Calu3 (cell line): ENCODE results near the gene AKR7A2. TPM values are rescaled to one million over a fixed set of nuclear protein-coding genes. Genes with fewer than 3 reads are reported as not detected.

ENCODE experiments used
- BruUV-seq: library from RNA; stranded (reverse); fragments of 400-500 nt; replicated peaks from 2 replicates; lab custom pipeline; 2021; lab: Mats Ljungman, UMichigan
- CTCF ChIA-PET: fragments of 300-600 bp; sonication (Branson Sonifier 250); formaldehyde crosslinking; loops from one replicate; lab custom pipeline; 2022; ENCODE audit warnings: antibody characterized with exemption; lab: Charles Lee
- DNase-seq: peaks from one replicate; pipeline ENCODE4 v3.0.0; 2022
- H3K27ac Mint-ChIP-seq: one replicate; pipeline ENCODE4 v1.8.0; 2022; ENCODE audit warnings: mixed read lengths; ENCODE audit not compliant: unreplicated experiment
- H3K27me3 Mint-ChIP-seq: one replicate; pipeline ENCODE4 v1.8.0; 2022; ENCODE audit warnings: mixed read lengths; ENCODE audit not compliant: unreplicated experiment
- H3K36me3 Mint-ChIP-seq: one replicate; pipeline ENCODE4 v1.8.0; 2022; ENCODE audit warnings: mild to moderate bottlenecking, moderate library complexity, mixed read lengths; ENCODE audit not compliant: insufficient read depth, unreplicated experiment
- H3K4me1 Mint-ChIP-seq: one replicate; pipeline ENCODE4 v1.8.0; 2022; ENCODE audit warnings: mild to moderate bottlenecking, low read depth, mixed read lengths; ENCODE audit not compliant: unreplicated experiment
- H3K4me3 Mint-ChIP-seq: one replicate; pipeline ENCODE4 v1.8.0; 2022; ENCODE audit warnings: mild to moderate bottlenecking, low read depth, moderate library complexity, mixed read lengths; ENCODE audit not compliant: unreplicated experiment
- H3K9me3 Mint-ChIP-seq: one replicate; pipeline ENCODE4 v1.8.0; 2022; ENCODE audit warnings: low read depth, mixed read lengths; ENCODE audit not compliant: unreplicated experiment
- intact Hi-C: fragments of 100-400 bp; cut with micrococcal nuclease; formaldehyde crosslinking; loops from one replicate; pipeline ENCODE4 v1.10.0; 2022; ENCODE audit not compliant: unreplicated experiment
- total RNA-seq: library from RNA; stranded (reverse); gene quantifications from 2 replicates; pipeline ENCODE4 v1.2.3, GENCODE V29; 2022
- TF ChIP-seq, protein P1 (sequence below): fragments of 200-600 bp; IDR thresholded peaks from one replicate; pipeline ENCODE4 v1.8.0; 2022; ENCODE audit warnings: antibody characterized with exemption; ENCODE audit not compliant: unreplicated experiment

AKR7A2 gene
- total RNA-seq, 1 experiment from 2014 or later, result 25.7 TPM

DNA sequence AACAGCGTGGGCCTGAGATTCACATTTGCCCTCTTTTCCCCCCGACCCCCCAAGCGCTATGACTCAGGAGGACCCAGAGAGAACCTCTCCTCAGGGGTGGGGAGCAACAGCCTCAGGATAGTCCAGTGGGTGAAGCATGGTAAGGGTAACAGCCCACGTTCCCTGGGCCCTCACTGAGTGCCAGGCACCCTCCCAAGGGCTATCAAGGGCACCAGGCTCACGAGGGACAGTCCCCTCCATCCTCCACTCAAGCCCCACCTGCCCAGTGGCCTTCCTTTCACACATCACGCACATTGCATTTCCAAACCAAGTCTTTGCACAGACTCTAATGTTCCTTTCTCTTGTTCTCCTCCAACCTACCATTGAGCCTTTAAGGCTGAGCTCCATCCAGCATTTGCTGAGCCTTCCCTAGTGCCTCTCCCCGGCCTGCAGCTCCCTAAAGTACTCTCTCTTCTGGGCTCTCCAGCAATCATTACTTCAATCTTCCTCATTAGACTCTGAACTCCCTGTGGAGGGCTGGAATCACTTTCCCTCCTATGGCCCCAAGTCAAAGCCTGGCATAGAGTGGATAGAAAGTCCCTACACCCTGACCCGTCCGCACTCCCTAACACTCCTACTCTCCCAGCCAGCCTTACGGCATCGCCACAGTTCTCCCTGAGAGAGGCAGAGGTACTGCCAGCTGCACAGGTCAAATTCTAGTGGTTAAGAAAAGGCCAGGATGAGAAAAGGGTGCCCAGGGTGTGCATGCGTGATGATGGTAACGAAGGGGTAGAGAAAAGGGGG, 1.0 kb downstream of the AKR7A2 start:
- Mint-ChIP-seq H3K9me3 (no peaks in the 10 kb centered on the region), H3K27me3 (no peaks in the 10 kb centered on the region), H3K36me3 (peaks cover 41% of the 10 kb centered on the region), H3K4me1 (peaks cover 25% of the 10 kb centered on the region), H3K4me3 (peak overlapping the region; percentile 67), H3K27ac (peak overlapping the region; percentile 20)
- intact Hi-C loops, result no loop called here
- BruUV-seq, result TSS peak; percentile 30
- DNase-seq, result no peak
- CTCF ChIA-PET, result no interaction called here
- TF ChIP-seq, protein P1, sequence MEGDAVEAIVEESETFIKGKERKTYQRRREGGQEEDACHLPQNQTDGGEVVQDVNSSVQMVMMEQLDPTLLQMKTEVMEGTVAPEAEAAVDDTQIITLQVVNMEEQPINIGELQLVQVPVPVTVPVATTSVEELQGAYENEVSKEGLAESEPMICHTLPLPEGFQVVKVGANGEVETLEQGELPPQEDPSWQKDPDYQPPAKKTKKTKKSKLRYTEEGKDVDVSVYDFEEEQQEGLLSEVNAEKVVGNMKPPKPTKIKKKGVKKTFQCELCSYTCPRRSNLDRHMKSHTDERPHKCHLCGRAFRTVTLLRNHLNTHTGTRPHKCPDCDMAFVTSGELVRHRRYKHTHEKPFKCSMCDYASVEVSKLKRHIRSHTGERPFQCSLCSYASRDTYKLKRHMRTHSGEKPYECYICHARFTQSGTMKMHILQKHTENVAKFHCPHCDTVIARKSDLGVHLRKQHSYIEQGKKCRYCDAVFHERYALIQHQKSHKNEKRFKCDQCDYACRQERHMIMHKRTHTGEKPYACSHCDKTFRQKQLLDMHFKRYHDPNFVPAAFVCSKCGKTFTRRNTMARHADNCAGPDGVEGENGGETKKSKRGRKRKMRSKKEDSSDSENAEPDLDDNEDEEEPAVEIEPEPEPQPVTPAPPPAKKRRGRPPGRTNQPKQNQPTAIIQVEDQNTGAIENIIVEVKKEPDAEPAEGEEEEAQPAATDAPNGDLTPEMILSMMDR, result no peak

DNA sequence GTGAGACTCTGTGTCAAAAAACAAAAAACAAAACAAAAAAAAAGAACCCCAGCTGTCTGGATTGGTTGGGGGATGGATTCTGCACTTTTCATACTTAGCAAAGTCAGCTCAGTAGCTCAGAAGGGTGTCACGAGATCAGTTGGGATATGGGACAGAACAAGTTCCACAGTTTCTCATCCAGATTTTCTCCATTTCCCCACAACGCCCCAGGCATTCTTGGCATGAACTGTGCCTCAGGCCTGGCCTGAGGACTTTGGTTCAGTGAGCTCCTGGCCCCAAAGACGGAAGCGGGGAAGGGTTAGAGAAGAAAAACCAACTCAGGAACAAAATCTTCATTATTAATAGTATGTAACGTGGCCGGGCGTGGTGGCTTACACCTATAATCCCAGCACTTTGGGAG, 1.9 kb downstream of the AKR7A2 start:
- Mint-ChIP-seq H3K4me3 (no peak overlapping the region), H3K36me3 (peaks cover 41% of the 10 kb centered on the region), H3K27ac (no peak overlapping the region), H3K27me3 (no peaks in the 10 kb centered on the region), H3K4me1 (peaks cover 20% of the 10 kb centered on the region), H3K9me3 (no peaks in the 10 kb centered on the region)
- intact Hi-C loops, result no loop called here
- CTCF ChIA-PET, result no interaction called here
- TF ChIP-seq, protein P1, result no peak
- no peak for DNase-seq
- BruUV-seq, result no TSS peak

DNA sequence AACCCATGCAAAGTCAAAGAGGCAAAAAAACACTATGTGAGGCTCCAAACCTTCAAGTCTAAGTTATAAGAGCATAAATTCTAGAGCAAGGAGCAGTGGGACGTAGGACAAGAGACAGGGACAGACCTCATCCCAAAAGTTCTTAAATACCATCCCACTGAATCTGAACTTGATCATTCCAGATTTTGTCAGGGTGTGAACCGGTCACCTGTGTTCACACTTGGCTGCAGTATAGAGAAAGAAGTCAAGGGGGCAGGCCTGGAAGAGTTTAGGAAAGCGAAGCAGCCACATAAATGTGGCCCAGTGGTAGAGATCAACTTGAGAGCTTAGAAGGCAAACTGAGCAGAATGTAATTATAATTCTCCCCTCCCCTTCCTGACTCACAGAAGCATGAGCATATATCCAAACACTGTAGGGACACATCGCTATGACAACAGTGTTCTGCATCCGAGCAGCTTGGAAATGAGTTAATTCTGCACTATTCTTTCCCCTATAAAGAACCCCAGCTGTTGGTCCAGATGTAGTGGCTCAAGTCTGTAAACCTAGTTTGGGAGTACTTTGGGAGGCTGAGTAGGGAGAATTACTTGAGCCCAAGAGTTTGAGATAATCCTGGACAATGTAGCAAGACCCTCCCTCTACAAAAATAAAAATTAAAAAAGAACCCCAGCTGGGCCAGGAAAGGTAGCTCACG, 2.7 kb downstream of the AKR7A2 start:
- no peaks in the 10 kb centered on the region for H3K9me3 Mint-ChIP-seq
- BruUV-seq, result no TSS peak
- H3K36me3 Mint-ChIP-seq, result peaks cover 41% of the 10 kb centered on the region
- intact Hi-C loops, result no loop called here
- TF ChIP-seq, protein P1, result no peak
- CTCF ChIA-PET, result no interaction called here
- no peak for DNase-seq
- H3K4me1 Mint-ChIP-seq, result peaks cover 20% of the 10 kb centered on the region
- H3K27me3 Mint-ChIP-seq, result no peaks in the 10 kb centered on the region
- H3K27ac Mint-ChIP-seq, result no peak overlapping the region
- H3K4me3 Mint-ChIP-seq, result no peak overlapping the region

- Mint-ChIP-seq H3K4me1 (peaks cover 18% of the 10 kb centered on the region), H3K27me3 (no peaks in the 10 kb centered on the region), H3K36me3 (peaks cover 40% of the 10 kb centered on the region), H3K27ac (no peak overlapping the region), H3K9me3 (no peaks in the 10 kb centered on the region), H3K4me3 (no peak overlapping the region)
- TF ChIP-seq, protein P1, result no peak
- intact Hi-C loops, result no loop called here
- BruUV-seq, result no TSS peak
- no peak for DNase-seq
- CTCF ChIA-PET, result no interaction called here
These were observed 3.4 kb downstream of the AKR7A2 start for GRCh38 chr1:19308509-19308907.
